NCI-H2107 (cell line): ENCODE results near the gene HSPA8.
"Not testable (repeated sequence)": the region's sequence is repeated elsewhere in the genome, so short reads cannot be mapped to it uniquely, and the experiment has no call there.

Experiments used
- DNase-seq: peaks from one replicate; lab custom pipeline; 2025; lab: John Stamatoyannopoulos, UW

HSPA8 gene

GRCh38 chr11:123061403-123062157 is at the start of gene HSPA8:
Gene HSPA8, minus strand, starts transcription at chr11:123062136. Its CDS starts 812 bp downstream, at chr11:123061324.
- DNase-seq: no peak

GRCh38 chr11:123111465-123111864 is 49.5 kb upstream of the HSPA8 start:
- DNase-seq: peak; percentile 16

GRCh38 chr11:123110397-123110796 is 48.5 kb upstream of the HSPA8 start:
- no peak for DNase-seq

GRCh38 chr11:123107945-123108495 is 46.1 kb upstream of the HSPA8 start:
- no peak for DNase-seq

GRCh38 chr11:123104697-123105096 is 42.8 kb upstream of the HSPA8 start:
- no peak for DNase-seq

- peak; percentile 20 for DNase-seq
Measured at GRCh38 chr11:123103326-123103980, 41.5 kb upstream of the HSPA8 start.

- no peak for DNase-seq
Measured at GRCh38 chr11:123100379-123101085, 38.6 kb upstream of the HSPA8 start.

- no peak for DNase-seq
Measured at GRCh38 chr11:123098990-123099389, 37.1 kb upstream of the HSPA8 start.

- DNase-seq: no peak
Measured at GRCh38 chr11:123093739-123094138, 31.8 kb upstream of the HSPA8 start.

- DNase-seq: no peak
Measured at GRCh38 chr11:123091506-123091905, 29.6 kb upstream of the HSPA8 start.

- not testable (repeated sequence) for DNase-seq
Measured at GRCh38 chr11:123090168-123090567, 28.2 kb upstream of the HSPA8 start.

- not testable (repeated sequence) for DNase-seq
Measured at GRCh38 chr11:123088896-123089295, 27.0 kb upstream of the HSPA8 start.

- not testable (repeated sequence) for DNase-seq
Measured at GRCh38 chr11:123087657-123088056, 25.7 kb upstream of the HSPA8 start.

GRCh38 chr11:123086305-123086704 is 24.4 kb upstream of the HSPA8 start:
- DNase-seq: no peak

- no peak for DNase-seq
Measured at GRCh38 chr11:123085497-123085896, 23.6 kb upstream of the HSPA8 start.

GRCh38 chr11:123084454-123084853 is 22.5 kb upstream of the HSPA8 start:
- DNase-seq: no peak

GRCh38 chr11:123083623-123084029 is 21.7 kb upstream of the HSPA8 start:
- no peak for DNase-seq

- DNase-seq: no peak
Measured at GRCh38 chr11:123082977-123083376, 21.0 kb upstream of the HSPA8 start.

GRCh38 chr11:123080015-123080414 is 18.1 kb upstream of the HSPA8 start:
- DNase-seq: no peak

- DNase-seq: no peak
Measured at GRCh38 chr11:123076484-123076883, 14.5 kb upstream of the HSPA8 start.

- DNase-seq: no peak
Measured at GRCh38 chr11:123073343-123074057, 11.6 kb upstream of the HSPA8 start.

GRCh38 chr11:123072762-123073161 is 10.8 kb upstream of the HSPA8 start:
- no peak for DNase-seq
